Measurements from ENCODE around the gene LRRC2.
"Not testable (repeated sequence)": the region's sequence is repeated elsewhere in the genome, so short reads cannot be mapped to it uniquely, and the experiment has no call there.

Gene LRRC2

DNA sequence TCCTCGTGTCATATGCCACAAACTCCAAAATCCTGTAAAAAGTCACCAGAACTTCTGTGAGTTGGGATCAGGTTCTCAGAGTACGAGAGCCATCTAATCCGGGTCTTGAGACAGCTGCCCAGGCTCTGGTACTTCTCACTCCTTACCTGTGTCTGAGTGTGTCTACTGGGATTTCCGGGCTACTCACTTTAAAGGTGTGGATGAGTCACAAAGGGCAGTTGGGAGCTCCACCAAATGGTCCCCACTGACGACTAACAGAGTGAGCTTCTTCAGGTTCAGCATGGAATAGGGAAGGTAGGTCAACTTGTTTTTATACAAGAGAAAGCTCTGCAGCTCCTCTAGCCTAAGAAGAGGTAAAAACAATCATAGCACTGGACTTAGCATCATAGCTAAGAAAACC is 38.9 kb downstream of the LRRC2 start:
- no peak for DNase-seq (ENCODE audit: low read depth in 2 of 2)

DNA sequence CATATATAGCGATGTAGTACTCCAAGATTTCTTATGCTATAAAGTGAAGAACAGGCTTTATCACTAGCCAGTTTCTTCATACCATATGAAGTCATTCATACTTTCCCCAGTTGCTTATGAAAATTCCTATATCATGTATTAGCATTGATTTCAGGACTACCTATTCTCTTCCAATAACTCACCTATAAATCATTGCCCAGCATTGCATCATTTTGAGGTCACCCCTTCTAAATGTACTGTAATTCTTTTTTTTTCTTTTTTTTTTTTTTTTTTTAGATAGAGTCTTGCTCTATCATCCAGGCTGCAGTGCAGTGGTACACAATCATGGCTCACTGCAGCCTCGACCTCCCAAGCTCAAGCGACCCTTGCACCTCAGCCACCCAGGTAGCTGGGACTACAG is 41.3 kb downstream of the LRRC2 start:
- no peak for DNase-seq (ENCODE audit: low read depth in 2 of 2)

DNA sequence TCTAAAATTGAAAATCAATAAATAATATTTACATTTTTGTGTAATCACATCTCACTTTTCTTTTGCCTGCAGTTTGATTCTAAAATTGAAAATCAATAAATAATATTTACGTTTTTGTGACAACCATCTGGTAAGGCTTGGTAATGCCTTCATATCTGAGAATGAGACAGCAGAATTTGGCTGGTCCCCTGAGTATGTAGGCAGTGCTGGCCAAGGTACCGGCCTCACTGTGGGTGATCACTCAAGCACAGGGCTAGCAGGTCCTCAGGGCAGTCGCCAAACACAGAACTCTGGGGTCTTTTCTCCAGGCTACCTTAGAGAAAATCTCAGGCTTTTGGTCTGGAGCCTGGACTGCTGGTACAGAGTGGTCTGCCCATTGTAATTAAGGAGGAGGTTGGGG is 42.1 kb downstream of the LRRC2 start:
- no peak for DNase-seq (ENCODE audit: low read depth in 2 of 2)

DNA sequence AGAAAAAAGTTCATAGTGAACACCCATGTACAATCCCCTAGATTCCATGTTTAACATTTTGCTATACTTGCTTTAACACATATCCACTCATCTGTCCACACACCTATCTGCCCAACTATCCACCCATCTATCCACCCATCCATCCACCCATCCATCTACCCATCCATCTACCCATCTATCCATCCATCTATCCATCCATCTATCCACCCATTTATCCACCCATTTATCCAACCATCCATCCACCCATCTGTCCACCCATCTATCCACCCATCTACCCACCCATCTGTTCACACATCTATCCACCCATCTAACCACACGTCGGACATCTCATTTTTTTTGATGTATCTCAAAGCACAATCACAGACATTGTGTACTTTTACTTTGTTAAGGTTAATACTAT is 42.5 kb downstream of the LRRC2 start:
- DNase-seq (ENCODE audit: low read depth in 2 of 2) = no peak

DNA sequence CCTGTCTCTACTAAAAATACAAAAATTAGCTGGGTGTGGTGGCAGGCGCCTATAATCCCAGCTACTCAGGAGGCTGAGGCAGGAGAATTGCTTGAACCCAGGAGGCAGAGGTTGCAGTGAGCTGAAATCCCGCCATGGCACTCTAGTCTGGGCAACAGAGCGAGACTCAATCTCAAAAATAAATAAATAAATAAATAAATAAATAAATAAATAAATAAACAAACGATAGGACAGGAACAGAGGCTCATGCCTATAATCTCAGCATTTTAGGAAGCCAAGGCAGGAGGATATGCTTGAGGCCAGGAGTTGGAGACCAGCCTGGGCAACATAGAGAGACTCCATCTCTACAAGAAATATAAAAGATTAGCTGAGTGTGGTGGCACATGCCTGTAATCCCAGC is 43.9 kb downstream of the LRRC2 start:
- DNase-seq (ENCODE audit: low read depth in 2 of 2) = not testable (repeated sequence)

DNA sequence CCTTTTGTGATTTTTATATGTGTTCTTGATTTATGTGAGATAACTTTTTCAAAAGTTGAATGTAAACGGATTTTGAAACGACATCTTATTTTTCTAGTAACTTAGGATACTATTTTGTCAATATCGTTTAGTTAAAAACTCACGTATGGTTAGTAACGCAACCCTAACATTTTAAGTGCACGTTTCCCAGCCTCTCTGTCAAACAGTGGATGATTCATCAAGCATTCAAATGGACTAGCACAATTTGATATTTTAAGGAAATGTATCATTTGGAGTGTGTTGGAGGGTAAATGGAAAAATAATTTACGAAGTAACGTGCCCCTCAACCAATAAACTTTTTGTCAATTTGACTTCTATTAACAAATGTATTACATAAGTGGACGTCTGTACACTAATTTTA is 45.0 kb downstream of the LRRC2 start:
- DNase-seq (ENCODE audit: low read depth in 2 of 2) = no peak

DNA sequence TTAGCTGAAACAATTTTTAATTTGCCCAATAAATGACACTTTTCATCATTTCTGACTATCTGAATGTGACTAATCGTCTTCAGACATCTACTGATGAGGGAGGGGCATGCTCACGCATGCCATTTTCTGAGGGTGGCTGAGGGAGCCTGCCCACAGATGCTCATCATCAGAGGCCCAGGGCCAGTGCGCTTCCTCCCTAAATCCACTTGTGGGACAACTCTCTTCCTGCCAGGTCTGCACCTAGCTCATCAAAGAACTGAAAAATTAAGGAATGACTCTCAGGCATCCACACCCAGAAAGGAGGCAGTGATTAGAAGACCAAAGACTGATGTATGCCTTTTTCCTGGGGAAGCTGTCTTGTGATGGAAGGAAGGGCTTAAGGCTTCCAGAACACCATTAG is 45.6 kb downstream of the LRRC2 start:
- no peak for DNase-seq (ENCODE audit: low read depth in 2 of 2)

DNA sequence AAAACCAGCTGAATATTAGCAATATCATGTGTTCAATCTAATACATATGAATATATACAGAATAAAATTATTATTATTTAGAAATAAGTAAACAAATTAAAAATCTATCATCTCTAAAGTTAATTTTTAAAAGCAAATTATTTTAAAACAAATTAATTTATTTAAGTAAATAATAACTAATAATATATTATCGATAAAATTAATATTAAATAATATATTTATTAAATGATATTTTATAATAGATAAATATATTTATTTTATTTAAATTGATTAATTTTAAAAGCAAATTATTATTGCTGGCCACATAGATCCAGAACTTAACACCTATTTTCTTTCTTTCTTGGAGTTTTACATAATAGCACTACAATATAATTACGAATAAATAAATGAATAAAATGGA is 46.1 kb downstream of the LRRC2 start:
- no peak for DNase-seq (ENCODE audit: low read depth in 2 of 2)

DNA sequence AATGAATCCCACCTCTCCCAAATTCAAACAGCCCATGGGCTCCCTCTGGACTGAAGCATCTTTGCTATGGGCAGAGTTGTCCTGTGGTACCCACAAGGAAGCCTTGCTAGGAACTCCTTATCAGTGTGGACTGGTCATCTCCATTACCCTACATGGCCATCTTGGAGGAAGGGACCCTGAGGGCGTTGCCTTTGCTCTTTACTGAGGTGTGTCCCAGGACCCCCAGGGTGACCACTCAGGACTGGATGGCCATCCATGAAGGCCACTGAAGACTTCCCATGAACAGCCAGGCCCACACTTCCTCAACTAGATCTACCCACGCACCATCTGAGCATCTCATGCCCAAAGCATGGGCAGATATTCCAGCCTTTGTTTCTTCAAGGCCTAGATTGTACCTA is 48.3 kb downstream of the LRRC2 start:
- no peak for DNase-seq (ENCODE audit: low read depth in 2 of 2)

DNA sequence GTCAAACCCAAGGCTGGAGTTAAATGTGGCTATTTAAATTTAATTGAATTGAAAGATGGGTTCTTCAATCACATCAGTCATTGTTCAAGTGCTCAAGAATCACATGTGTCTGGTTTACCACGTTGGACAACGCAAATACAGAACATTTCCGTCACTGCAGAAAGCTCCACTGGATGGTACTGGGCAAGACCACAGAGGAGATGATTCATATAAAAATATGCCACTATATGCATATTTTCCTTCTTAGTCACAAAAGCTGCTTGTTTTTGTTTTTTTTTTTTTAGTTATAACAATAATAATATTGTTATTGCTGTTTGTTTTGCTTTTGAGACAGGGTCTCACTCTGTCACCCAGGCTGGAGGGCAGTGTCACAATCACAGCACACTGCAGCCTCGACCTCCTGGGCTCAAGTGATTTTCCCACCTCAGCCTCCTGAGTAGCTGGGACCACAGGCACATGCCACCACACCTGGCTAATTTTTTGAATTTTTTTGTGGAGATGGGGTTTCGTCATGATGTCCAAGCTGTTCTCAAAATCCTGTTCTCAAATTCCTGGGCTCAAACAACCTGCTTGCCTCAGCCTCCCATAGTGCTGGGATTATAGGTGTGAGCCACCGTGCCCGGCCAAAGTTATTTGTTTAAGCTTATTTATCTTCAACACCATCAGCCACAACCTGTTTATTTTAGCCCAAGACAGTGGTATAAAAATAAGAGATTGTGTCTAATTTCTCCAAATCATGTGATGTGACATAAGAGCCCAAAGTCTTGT is 48.9 kb downstream of the LRRC2 start:
- no peak for DNase-seq (ENCODE audit: low read depth in 2 of 2)

DNA sequence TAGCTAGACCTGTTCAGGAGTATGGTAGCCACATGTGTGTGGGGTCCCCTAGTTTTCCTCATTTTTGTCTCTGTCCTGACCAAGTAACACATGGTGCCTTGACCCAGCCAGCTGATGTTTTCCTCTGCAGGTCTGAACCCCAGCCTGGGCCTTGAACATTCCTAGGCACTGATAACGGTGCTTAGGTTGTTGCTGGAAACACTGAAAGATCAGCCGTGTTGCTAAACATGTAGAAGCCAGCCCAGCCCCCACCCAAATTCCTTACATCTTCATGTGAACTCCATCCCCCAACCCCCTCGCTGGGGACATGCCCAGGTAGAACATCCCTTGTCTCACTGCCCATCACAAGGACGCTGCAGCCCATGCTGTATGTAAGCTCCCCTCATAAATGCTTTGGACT is 49.6 kb downstream of the LRRC2 start:
- no peak for DNase-seq (ENCODE audit: low read depth in 2 of 2)

DNA sequence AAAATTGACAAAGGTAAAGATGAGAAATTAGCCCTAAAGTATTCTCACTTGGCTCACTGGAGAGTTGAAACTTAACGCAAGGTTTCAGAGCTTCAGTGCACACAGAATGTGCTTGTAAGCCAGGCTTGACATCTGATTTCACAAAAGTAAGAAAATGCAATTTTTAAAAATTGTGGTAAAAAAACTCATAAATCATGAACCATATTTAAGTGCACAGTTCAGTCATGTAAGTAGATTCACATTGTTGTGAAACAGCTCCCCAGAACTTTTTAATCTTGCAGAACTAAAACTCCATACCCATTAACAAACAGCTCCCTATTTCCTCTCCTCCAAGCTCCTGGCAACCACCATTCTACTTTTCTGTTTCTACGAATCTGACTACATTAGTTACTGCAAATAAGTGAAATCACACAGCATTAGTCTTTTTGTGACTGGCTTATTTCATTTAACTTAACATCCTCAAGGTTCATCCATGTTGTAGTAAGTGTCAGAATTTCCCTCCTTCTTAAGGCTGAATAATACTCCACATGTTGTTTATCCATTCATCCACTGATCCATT is 53.8 kb downstream of the LRRC2 start:
- no peak for DNase-seq (ENCODE audit: low read depth in 2 of 2)

DNA sequence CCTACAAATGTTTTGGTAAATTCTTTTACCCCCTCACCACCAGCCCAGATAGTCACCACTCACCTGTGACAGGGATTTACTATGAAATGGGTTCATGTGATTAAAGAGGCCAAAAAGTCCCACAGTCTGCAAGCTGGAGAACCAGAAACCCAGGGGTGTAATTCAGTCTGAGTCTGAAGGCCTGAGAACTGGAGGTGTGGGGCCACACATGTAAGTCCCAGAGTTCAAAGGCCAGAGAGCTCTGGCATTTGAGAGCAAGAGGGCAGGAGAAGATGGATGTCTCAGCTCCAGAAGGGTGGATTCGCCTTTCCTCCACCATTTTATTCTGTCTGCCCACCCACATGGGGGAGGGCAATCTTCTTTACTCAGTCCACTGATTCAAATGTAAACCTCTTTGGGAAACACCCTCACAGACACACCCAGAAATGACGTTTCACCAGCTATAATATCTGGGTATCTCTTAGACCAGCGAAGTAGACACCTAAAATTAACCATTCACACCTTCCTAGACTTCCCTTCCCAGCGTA is 56.4 kb downstream of the LRRC2 start:
- no peak for DNase-seq (ENCODE audit: low read depth in 2 of 2)

DNA sequence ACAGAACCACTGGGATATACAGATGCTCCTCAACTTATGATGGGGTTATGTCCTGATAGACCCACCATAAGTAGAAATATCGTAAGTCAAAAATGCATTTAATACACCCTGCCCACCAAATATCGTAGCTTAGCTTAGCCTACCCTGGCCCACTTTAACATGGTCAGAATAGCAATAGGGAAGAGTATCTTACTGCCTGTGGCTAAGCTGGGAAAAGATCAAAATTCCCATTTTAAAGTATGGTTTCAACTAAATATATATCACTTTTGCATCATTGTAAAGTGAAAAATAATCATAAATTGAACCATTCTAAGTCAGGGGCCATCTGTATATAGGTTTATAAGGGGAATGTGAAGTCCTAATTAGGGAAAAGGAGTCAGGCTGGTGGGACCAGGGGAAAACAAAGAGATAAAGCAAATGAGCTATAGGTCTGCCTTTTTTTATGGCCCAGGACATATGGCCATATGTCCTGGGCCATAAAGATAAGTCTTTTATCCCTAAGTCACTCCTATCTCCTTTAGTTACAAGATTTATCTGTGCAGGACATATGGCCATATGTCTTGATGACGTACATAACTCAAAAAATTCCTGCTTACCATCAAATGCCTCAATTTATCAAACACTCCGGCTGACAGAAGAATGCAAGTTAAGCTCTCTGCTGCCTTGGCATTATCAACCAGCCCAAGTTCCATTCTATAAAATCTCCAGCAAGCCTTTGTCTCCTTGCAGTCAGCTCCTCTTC is 57.1 kb downstream of the LRRC2 start:
- DNase-seq (ENCODE audit: low read depth in 2 of 2) = no peak

DNA sequence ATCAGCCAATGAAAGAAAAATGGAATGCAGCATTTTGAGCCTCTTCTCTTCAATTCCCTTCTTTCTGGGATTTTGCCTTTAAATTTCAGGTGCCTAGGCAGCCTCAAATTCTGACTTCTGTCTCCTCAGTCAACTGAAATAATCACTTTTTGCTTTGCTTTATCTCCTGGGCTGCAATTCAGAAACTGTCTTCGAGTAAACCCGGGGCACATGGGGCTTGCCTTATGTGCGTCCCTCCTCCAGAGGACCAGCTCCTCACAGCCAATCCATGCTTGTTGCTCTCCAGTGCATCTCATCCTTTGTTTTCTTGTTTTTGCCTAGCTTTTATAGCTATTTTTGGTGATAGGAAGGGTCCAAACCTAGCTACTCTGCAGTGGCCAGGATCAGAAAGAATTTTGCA is 59.6 kb downstream of the LRRC2 start:
- DNase-seq (ENCODE audit: low read depth in 2 of 2) = no peak

DNA sequence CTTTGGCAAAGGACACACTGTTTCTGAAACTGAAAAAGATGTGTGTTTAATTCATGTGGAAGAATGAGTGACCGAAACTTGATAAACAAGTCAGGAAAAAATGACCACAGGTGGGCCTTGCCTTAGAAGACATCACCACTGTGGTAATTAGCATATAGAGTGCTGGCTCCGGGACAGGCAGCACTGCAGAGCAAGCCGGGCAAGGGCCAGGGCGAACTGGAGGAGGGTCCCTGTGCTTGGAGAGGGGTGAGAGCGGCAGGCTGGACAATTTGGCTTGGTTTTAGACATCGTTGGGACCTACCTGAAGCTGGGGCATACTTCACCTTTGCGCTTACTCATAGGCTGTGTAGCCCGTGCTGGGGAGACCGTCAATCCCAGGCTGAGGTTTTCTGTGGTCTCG is 60.1 kb downstream of the LRRC2 start:
- DNase-seq (ENCODE audit: low read depth in 2 of 2) = no peak

DNA sequence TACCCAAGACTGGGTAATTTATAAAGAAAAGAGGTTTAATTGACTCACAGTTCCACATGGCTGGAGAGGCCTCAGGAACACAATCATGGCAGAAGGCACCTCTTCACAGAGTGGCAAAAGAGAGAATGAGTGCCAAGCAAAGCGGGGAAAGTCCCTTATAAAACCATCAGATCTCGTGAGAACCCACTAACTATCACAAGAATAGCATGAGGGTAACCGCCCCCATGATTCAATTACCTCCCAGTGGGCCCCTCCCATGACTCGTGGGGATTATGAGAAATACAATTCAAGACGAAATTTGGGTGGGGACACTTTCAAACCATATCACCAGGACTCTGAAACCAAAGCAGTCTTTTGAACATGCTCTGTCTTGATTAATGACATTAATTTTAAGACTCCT is 61.3 kb downstream of the LRRC2 start:
- DNase-seq (ENCODE audit: low read depth in 2 of 2) = no peak

DNA sequence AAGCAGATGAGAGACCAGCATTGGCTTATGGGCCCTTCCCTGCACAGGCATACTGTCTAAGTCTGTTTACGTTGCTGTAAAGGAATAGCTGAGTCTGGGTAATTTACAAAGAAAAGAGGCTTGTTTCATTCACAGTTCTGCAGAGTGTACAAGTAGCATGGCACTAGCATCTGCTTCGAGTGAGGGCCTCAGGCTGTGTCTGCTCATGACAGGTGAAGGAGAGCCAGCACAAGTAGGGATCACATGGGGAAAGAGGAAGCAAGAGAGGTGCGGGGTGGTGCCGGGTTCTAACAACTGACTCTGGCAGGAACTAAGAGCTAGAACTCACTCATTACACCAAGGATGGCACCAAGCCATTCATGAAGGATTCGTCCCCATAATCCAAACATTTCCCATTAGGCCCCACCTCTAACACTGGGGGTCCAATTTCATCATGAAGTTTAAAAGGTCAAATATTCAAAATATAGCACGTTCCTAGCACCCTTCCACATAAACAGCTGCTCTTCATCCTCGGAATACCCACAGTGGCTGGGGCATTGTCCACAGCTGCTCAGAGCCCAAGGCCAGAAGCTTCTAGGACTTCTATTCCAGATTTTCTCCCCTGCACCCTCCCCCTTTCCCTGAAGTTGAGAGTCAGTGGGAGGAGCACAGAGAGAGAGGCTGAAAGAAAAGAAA is 62.8 kb downstream of the LRRC2 start:
- DNase-seq (ENCODE audit: low read depth in 2 of 2) = no peak

DNA sequence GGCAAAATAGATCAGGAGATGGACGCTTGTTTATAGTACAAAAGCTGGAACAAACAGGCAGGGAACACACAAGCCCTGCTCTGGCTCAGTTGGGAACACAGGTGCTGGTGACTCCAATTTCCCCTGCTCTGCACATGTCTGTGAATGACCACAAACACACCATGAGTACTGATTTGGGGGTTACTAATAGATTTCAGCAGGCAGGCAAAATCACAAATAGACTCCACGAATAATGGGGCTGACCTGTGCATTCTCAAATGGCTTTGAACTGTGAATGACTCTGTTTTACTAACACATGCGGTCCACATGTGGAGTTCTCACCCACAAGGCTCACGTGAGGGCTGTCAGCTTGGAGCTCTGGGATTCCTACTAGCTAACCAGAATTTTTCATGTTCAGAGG is 64.4 kb downstream of the LRRC2 start:
- DNase-seq (ENCODE audit: low read depth in 2 of 2) = peak; percentile 46 to 48

DNA sequence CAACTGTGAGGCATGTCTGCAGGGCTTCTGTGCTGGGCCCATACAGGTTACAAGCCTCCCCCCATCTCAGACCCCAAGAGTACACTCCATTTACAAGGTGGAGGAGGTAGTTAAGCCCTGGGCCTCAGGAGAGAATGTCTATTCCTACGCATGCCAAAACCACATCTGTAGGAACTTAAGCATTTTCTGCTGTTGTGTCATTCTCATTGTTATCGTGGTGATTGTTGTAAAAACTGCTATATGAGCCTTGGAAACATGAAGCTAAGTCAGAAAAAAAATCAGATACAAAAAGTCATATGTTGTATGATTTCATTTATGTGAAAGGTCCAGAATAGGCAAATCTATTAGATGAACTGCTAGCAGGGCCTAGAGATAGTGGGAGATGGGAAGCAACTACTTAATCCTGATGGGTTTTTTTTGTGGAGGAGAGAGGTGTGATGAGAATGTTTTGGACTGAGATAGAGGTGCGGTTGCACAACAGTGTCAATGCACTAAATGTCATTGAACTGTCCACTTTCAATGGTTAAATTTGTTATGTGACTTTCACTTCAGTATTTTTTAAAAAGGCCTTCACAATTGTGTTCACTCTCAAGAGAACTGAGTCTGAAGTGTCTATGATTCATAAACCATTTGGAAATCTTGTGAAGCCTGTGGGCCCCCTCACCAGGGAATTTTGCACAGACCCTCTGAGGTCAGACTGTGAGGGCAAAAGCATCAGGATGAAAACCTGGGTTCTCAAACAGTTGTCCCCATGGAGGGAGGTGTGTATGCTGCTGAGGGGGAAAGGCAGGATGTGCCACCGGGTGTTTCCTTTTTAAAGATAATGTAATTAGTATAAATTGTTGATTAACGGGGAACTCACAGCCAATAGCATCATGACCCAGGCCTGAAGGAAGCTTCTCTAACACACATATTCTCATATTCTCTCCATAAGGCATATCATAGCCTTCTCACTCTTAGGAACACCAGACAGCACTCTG is 65.2 kb downstream of the LRRC2 start:
- peak; percentile 43 to 58 for DNase-seq (ENCODE audit: low read depth in 2 of 2)

DNA sequence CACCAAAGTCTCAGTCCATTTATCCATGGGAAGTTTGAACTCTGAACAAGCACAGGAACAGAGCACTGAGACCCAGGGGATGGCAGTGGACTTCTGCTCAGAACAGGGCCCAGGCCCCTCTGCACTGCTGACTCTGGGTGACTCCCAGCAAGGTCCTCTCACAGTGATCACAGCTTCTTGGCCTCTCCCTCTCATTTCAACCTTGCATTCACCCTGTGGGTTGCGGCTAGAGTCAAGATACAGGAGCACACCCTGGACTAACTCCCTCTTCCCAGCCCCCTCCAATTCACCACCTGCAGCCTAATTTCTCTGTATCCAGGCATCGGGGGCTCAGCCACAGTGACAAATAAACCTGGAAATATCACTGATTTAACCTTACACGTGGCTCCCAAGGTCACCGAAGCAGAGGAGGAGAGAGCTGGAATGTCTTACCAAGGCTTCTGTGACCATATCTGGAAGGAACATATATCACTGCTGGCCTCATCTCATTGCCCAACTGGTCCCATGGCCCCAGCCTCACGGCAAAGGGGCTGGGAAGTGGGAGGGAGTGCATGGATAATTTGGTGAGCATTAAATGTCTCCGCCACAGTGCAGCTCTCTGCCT is 67.1 kb downstream of the LRRC2 start:
- no peak for DNase-seq (ENCODE audit: low read depth in 2 of 2)

Measured in fibroblast of skin of left quadriceps (primary cell).